Renal cortical epithelial cell (primary cell): ENCODE results near the gene VEPH1. TPM values are rescaled to one million over a fixed set of nuclear protein-coding genes. Genes with fewer than 3 reads are reported as not detected.
A peak's percentile ranks its signal among the peaks of the same experiment; 100 is the strongest.

Experiments
- DNase-seq: peaks from one replicate; pipeline ENCODE4 v3.0.0-alpha.2; 2011; ENCODE audit warnings: low read depth
- total RNA-seq: library from RNA; depleted of rRNA; stranded (reverse); fragments of >200 nt; gene quantifications from 2 replicates; pipeline ENCODE4 v1.2.3, GENCODE V29; 2014

Gene VEPH1
- total RNA-seq, 1 donor from 2014 or later = 15.5 TPM

GRCh38 chr3:157477441-157477840, 25.8 kb downstream of the VEPH1 start:
- peak; percentile 21 for DNase-seq

- peak; percentile 68 for DNase-seq
Measured at GRCh38 chr3:157475921-157476414, 27.2 kb downstream of the VEPH1 start.

- DNase-seq = no peak
Measured at GRCh38 chr3:157472648-157473047, 30.6 kb downstream of the VEPH1 start.

- no peak for DNase-seq
Measured at GRCh38 chr3:157471064-157471463, 32.2 kb downstream of the VEPH1 start.

GRCh38 chr3:157469561-157470294, 33.5 kb downstream of the VEPH1 start:
- DNase-seq = peak; percentile 17

GRCh38 chr3:157467200-157467599, 36.0 kb downstream of the VEPH1 start:
- peak; percentile 9 for DNase-seq

GRCh38 chr3:157465741-157466140, 37.5 kb downstream of the VEPH1 start:
- no peak for DNase-seq

GRCh38 chr3:157464321-157464720, 38.9 kb downstream of the VEPH1 start:
- DNase-seq = no peak

- DNase-seq = no peak
Measured at GRCh38 chr3:157463816-157464215, 39.4 kb downstream of the VEPH1 start.

- DNase-seq = peak; percentile 55
Measured at GRCh38 chr3:157460253-157460652, 43.0 kb downstream of the VEPH1 start.

- no peak for DNase-seq
Measured at GRCh38 chr3:157459706-157460105, 43.5 kb downstream of the VEPH1 start.

GRCh38 chr3:157453824-157454223, 49.4 kb downstream of the VEPH1 start:
- DNase-seq = no peak

- no peak for DNase-seq
Measured at GRCh38 chr3:157452097-157452496, 51.1 kb downstream of the VEPH1 start.

- peak; percentile 59 for DNase-seq
Measured at GRCh38 chr3:157447026-157447694, 56.1 kb downstream of the VEPH1 start.

GRCh38 chr3:157445857-157446256, 57.4 kb downstream of the VEPH1 start:
- peak; percentile 28 for DNase-seq

GRCh38 chr3:157444797-157445184, 58.4 kb downstream of the VEPH1 start:
- DNase-seq = no peak

GRCh38 chr3:157443905-157444796, 59.1 kb downstream of the VEPH1 start:
- no peak for DNase-seq

- no peak for DNase-seq
Measured at GRCh38 chr3:157442729-157443128, 60.5 kb downstream of the VEPH1 start.

- no peak for DNase-seq
Measured at GRCh38 chr3:157441102-157441624, 62.1 kb downstream of the VEPH1 start.

GRCh38 chr3:157438194-157438730, 65.0 kb downstream of the VEPH1 start:
- DNase-seq = no peak

- DNase-seq = peak; percentile 90
Measured at GRCh38 chr3:157436583-157437291, 66.5 kb downstream of the VEPH1 start, which contains the start of gene PTX3. PTX3 (plus strand) TSS chr3:157436850; CDS start chr3:157436934, 84 bp downstream.
